Stimulated activated CD8-positive, alpha-beta memory T cell treated with anti-CD3 and anti-CD28 coated beads, Interleukin-12 subunit alpha, Interleukin-12 subunit beta, amount 100 ng/mL, for 24 hours (primary cell): ENCODE data around the gene KLHL42.

Experiments
- DNase-seq: peaks from one replicate; pipeline ENCODE4 v3.0.0-alpha.2; 2020; ENCODE audit errors: extremely low read depth

KLHL42 gene

DNA sequence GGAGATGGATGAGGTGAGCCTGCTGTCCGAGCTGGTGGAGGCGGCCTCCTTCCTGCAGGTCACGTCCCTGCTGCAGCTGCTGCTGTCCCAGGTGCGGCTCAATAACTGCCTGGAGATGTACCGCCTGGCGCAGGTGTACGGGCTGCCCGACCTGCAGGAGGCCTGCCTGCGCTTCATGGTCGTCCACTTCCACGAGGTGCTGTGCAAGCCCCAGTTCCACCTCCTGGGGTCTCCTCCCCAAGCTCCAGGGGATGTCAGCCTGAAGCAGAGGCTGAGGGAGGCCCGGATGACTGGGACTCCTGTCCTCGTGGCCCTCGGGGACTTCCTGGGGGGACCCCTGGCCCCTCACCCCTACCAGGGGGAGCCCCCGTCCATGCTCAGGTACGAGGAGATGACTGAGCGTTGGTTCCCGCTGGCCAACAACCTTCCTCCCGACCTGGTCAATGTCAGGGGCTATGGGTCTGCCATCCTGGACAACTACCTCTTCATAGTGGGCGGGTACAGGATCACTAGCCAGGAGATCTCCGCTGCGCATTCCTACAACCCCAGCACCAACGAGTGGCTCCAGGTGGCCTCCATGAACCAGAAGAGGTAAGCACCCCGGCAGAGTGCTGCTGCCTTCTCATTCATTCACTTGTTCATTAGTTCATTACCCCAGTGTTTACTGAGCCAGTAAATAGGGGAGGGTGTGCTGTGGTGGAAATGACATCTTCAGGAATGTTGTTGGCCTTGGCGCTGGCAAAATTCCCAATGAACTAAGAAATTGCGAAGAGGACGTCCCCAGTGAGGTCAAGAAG lies 777 bp downstream of the KLHL42 start:
- DNase-seq = no peak

DNA sequence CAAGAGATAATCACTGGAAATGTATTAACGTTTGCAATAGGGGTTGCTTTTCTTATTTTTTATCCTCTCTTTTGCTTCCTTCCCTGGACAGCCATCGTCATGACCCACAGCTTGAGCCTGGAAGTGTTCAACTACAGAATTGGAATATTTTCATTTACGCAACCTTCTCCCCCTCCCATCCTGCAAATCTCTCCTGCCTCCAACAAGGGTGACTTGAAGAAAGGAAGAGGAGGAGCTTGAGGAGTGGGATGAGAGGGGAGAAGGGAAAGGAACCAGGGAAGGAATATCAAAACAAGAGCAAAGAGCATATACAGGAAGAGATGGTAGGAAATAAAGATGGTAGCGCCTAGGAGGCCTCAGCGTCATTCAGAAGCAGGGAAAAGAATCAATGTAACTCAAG lies 1.6 kb downstream of the KLHL42 start:
- no peak for DNase-seq

DNA sequence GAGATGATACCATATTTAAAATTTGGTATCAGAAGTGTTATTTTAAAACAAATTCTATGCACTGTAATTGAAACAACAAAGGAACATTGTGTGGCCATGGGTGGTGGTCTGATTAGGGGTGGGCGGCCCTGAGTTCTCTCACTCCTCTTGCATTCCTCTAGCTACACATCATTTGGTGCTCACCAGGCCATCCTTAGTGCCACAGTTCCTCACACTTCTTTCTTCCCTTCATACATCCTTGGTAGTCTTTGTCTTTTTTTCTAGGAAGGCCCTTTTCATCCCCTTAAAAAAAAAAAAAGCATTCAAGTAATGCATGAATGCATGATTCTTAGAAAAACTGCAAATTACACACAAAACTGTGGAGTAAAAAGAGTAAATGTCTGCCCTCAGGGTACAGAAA lies 2.4 kb downstream of the KLHL42 start:
- DNase-seq = no peak

DNA sequence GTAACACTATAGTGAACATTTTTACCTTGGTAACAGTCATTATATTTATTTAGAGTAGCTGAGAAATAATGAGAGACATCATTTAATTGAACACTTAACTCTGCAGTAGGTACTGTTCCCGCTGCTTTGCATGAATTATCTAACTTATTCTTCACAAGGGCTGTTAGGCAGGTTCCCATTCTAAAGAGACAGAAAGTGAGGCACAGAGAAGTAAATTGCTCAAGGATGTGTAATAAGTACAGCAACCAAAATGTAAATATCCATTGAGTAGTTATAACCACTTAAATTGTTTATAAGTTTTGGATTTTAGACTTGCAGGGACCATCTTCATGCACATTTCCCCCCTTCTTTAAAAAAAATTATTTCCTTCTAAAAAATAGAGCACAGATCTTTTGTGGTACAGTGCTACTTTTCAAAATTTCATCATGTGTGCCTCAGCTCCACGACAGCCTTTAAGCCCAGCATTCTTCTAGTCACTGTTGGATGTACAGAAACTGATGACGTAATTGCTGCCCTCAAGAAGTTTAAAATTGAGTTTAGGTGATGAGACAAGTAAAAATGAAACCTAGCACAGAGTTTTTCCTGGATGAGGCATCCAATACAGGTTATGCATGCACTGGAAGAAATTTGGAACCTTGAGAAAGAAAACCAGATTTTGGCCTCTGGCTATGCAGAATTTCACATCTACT lies 6.0 kb downstream of the KLHL42 start:
- no peak for DNase-seq

DNA sequence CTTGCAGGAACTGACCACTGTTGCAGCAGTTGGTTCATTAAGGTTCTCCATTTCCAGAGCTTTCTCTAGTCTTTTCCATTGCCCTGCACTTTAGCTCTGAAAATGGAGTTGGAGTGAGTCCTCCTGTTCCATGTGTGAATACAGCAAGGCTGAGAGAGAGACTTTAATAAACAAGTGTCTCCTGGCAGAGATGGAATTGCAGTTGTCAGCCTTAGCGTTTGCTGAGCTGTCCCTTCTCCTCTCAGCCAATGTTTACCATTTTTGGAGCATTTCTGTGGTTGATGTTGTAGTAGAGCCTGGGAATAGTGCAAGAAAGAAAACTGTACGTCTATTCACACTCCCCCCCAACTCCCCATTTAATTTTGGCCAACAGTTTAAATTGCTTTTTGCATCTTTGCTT lies 7.5 kb downstream of the KLHL42 start:
- no peak for DNase-seq

DNA sequence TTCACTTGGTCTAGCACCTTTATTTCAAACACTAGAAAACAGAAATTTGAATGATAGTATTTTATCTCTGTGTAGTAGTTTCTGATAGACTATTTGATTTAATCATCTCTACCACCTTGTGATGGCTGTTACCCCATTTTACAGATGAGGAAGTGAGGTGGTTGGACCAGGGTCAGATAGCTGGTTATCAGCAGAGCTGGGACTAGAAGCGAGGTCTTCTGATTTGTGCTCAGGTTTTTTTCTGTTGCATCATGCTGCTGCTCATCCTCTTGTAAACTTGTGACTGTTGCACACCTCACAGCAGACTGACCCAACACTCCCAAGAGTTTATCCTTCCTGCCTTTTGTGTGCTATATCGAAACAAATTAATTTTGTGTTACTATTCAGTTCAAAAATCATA lies 10.1 kb downstream of the KLHL42 start:
- DNase-seq = no peak

DNA sequence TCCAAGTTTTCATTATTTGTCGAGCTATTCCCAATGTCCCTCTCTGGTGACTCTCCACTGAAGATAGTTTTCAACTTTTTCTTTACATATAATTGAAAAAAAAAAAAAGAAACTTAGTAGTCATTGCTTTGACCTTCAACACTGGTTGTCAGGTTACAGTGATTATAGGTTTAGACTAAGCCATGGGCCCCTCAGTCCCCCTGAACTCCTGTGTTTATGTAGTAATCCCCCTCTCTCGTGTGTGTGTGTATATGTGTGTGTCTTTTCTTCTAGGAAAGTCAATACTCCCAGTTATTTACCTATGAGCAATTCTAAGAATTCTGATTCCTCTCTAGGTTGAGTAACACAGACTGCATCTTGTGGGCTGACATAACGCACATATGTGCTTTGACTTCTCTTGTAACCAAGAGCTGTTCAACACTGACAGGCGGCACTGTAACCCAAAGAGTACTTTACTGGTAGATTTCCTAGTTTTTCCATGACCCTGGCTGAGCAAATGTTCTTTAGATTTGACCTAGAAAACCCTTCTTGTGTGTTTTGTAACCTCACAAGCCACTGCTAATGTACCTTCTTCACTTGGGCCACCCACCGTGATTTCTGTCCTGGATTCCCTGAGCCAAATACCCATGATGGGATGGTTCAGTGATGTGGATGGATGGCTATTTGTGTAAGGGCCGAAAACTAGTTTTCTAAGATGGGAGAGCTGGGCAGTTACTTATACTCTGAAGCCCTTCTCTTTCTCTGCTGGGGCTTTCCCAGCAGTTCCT lies 15.0 kb downstream of the KLHL42 start:
- DNase-seq = no peak

DNA sequence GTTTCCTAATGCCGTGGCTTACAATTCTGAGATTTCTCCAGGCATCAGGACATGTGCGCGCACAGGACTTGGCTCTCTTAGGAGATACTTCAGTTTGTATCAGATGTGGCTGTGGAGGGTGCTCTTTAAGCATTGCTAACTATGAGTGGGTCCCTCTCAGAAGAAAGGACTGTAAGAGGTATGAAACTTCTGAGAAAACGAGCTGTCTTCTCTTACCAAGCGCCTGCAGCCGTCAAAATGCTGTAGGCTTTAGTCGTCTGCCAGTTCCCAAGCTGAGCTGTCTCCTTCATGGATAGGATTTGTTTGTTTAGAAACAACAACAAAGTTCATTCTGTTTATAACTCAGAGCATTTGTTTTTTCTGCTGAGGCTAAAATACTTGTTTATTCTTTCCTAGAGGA lies 16.1 kb downstream of the KLHL42 start:
- DNase-seq = no peak

DNA sequence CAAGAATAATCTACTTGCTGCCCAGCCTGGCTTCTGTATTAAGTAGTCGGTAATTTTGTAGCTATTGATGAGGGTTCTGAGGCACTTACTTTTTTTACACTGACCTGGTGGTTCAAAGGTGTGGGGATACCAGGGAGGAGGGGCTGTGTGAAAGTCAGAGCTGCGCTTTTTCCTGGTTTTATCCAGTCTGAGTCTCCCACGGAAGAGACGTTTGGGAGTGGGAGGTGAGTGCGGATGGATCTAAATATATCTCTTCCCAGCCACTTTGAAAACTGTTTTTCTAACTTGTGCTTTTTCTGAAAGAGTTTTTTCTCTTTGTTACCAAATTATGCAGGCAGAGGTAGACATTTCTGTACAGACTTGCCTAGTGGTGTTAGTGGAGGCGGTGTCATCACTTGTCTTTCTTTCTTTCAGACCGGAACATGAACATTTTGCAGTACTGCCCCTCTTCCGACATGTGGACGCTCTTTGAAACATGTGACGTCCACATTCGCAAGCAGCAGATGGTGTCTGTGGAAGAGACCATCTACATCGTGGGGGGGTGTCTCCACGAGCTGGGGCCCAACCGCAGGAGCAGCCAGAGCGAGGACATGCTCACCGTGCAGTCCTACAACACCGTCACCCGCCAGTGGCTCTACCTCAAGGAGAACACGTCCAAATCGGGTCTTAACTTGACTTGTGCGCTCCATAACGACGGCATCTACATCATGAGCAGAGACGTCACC lies 17.4 kb downstream of the KLHL42 start:
- DNase-seq = no peak

DNA sequence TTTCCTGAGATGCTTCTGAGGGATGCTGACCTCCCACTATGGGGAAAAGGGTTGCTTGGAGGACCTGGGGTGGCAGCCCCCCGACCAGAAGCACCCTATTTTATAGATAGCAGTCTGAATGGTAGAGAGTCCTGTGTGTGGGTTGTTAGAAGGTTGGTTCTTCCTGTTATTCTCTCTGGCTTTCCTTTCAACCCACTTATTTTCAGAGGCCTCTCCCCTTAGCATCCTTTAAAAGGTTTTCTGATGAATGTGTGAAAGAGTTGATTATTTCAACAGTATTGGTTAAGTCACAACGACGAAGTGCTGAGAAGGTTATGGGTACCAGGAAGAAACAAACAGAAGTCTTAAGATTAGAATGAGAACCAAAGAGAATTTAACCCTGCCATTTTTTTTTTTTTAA lies 20.8 kb downstream of the KLHL42 start:
- DNase-seq = no peak

DNA sequence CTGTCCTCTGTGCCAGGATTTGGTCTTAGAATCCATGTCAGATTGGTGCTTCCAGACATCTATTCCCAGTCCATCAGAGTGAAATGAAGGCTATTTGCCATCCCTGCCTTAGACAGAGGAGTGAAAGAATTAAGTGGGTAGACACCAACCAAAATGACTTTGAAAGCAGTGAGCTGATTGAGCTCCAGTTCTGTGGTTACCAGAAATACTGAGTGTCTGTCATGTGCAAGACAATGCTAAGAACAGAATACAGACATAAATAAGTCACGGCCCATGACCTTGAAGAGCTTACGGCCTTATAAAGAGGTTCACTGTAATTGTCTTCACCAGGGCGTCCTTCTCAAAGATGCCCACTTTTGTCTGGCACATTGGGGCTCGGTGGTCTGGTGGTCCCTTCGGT lies 21.6 kb downstream of the KLHL42 start:
- DNase-seq = no peak

DNA sequence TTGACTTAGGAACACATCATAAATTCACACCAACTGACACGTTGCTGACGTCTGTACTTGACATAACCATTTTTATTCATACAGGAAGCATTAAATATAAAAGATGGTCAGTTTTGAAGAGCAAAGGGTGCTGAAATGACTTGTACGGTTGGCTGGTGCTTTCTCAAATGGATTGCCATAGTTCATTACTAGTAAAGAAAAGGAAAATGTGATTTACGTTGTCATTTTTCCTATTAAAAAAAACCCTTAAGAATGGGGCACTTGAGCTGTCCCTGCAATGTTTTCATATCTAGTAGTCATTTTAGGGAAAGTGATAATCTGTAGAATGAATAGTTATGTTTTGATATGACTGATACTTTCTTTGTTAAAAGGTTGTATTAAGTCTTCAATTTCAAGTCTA lies 22.5 kb downstream of the KLHL42 start:
- DNase-seq = no peak

DNA sequence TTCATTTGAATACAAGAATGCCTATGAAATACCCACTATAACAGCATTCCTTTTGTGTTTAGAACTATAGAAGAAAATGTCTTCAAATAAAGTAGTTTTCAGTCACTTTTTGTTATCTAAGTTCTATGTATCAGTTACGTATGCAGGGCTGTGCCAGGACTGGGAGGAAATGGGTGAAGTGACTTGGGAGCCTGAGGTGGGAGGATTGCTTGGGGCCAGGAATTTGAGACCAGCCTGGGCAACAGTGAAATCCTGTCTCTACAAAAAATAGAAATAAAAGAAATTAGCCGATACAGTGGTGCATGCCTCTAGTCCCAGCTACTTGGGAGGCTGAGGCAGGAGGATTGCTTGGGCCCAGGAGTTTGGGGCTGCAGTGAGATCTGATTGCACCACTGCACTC lies 22.9 kb downstream of the KLHL42 start:
- no peak for DNase-seq

DNA sequence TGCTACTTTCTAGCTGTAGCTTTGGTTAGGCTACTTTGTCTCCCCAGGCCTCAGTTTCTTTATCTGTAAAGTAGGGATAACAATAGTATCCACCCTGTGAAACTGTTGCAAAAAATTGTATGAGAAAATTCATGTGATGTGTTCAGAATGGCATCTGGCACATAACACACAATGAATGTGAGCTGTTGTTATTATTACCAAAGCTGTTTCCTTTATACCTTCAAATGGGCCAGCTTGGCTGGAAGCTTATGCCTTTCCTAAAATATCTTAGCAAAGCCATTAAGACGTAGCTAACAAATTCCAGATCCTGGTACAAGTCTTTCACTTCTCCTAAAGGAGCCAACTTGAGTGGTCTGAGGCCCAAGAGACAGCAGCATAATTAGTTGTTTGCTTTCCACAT lies 25.2 kb downstream of the KLHL42 start:
- no peak for DNase-seq

DNA sequence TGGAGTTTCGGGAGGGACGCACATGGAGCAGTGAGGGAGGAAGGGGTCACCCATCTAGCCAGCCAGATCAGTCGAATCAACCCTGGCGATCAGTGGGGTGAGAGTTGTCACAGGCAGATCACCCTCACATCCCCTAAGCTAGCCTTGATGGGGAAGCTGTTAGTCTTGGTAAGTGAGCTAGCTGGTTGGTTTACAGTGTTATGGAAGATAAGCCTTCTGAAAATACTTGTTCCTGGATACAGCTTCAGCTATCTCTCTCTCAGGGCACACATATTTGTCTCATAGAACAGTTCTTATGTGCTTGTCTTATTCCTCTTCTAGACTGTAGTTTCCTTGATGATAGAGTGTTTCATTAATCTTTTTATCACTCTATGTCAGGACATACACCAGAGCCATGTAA lies 26.2 kb downstream of the KLHL42 start:
- DNase-seq = no peak

DNA sequence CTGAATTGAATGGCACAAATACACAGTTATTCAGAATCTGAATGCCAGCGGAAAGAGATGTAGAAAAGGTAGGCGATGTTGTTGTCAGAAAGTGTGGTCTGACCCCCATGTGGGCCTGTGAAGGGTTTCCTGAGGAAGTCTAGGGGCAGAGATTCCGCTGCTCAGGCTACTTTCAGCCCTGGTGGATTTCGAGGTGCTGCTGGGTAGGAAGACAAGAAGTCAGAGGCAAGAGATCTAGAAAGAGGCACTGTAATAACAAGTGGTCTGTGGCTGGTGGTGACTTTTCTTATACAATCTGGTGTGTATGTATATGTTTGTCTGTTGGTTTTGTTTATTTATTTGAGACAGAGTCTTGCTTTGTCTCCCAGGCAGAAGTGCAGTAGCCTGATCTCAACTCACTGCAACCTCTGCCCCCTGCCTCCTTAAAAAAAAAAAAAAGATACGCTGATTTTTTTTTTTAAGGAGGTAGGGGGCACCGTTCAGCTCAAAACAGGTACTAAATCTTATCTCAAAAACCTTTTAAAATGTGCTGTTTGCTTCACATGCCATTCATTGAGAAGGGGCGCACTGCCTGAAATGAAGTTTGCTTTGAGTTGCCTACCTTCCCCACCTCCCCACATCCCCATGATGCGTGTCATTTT lies 27.1 kb downstream of the KLHL42 start:
- DNase-seq = no peak

DNA sequence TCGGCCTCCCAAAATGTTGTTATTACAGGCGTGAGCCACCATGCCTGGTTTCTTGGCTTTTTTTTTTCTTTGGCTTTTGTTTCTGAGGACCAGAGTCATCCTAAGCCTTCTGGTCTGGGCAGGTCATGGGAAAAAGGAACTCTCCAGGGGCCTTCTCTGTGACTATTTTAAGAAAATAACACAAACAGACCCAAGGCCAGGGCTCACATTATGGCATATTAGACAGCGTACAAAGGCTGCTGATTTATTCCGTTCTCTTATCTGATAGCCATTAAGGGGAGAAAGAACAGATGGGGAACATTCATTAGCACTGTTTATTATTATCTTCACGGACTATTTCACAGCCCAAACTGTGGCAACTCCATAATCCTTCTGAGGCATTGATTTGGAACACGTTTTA lies 28.8 kb downstream of the KLHL42 start:
- no peak for DNase-seq

DNA sequence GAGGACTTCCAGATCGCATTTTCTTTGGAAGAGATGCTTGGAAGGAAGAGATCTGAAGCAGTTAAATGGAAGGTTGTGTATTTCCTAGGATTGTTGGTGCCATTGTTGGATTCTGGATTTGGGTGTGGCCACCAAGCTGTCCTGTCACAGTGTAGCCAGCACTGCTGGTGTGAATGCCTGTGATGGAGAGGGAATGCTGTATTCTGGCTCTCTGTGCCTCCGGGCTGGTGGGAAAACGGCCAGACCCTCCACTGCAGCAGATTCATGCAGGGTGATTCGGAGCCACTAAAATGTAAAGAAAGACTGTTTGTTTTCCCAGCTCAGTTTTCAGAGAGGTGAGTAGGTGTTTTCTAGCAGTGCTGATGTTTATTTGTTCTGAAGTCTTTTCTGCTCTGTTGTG lies 30.7 kb downstream of the KLHL42 start:
- no peak for DNase-seq

DNA sequence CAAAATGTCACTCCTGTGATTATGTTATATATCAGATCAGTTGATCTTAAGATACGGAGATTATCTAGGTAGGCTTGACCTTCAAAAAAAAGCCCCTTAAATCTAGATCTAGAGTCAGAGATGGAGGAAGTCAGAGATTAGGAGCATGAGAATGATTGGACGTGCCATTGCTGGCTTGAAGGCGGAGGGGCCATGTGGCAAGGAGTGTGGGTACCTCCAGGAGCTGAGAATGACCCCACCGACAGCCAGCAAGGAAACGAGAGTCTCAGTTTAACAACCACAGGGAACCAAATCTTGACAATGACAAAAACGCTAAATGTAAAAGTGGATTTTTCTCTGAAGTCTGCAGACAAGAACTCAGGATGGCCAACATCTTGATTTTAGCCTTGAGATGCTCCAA lies 32.5 kb downstream of the KLHL42 start:
- DNase-seq = no peak

DNA sequence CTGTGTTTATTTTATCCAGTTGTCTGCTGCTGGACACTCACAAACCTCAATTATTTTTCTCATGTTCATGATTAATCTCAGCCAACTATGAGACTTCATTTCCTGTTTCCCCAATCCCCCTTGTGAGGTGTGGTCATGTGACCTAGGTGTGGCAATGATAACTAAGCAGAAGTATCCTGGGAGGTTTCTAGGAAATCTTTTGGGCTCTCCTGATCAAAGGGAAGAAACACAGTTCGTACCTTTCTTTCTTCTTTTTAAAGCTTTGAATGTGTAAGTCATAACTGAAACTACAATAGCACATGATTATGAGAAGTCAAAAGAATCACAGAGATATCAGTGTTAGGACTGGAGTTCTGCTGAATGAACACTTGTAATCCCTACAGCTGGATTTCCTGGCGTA lies 34.4 kb downstream of the KLHL42 start:
- no peak for DNase-seq

DNA sequence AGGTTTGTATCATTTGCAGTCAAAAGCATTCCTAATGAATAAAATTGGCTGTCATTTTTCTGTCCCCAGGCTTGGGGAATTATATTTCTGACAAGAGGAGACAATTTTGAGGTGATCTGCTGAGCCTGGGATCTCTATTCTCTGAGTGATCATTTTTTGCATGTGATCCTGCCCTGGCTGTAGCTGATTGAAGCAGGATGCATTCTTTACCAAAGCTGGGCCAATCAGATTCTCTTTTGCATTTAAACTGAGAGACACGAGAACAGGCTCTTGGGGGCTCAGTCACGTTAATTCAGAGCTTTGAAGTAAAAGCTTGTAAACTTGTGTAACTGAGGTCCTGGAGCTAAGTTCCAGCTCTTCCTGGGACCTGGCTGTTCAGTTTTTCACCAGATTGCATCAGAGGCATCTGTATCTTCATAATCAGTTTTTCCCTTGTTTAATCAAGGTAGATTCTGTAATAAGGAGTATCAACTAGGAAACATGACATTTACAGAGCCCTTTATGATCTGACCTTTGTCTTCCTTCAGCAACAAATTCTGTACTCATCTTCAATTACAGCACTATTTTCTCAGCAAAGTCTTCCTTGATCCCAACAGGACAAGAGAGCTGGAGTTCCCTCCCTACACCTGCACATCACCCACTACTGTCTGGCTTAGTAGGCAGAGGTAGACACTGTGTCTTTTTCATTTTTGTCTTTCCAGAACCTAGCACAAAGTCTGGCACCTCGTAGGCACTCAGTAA lies 35.0 kb downstream of the KLHL42 start:
- DNase-seq = no peak
